KOPT-K1 (cell line): ENCODE results near the gene XAGE2.
"Not testable (repeated sequence)": the region's sequence is repeated elsewhere in the genome, so short reads cannot be mapped to it uniquely, and the experiment has no call there.

ENCODE experiments used
- H3K27ac ChIP-seq: fragments of 200-600 bp; sonication (generic); 2 replicates; pipeline ENCODE4 v1.5.1; 2016; ENCODE audit warnings: antibody characterized with exemption, mild to moderate bottlenecking, low read depth, low read length; ENCODE audit not compliant: poor library complexity, severe bottlenecking
- H3K36me3 ChIP-seq: fragments of 200-600 bp; sonication (generic); 2 replicates; pipeline ENCODE4 v1.5.1; 2017; ENCODE audit warnings: antibody characterized with exemption, mild to moderate bottlenecking, low read length, moderate library complexity; ENCODE audit not compliant: insufficient read depth
- H3K9me3 ChIP-seq: fragments of 200-600 bp; sonication (generic); 2 replicates; pipeline ENCODE4 v1.5.1; 2017; ENCODE audit warnings: antibody characterized with exemption, low read length, mild to moderate bottlenecking; ENCODE audit not compliant: insufficient read depth, poor library complexity, severe bottlenecking

Gene XAGE2, protein sequence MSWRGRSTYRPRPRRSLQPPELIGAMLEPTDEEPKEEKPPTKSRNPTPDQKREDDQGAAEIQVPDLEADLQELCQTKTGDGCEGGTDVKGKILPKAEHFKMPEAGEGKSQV

DNA sequence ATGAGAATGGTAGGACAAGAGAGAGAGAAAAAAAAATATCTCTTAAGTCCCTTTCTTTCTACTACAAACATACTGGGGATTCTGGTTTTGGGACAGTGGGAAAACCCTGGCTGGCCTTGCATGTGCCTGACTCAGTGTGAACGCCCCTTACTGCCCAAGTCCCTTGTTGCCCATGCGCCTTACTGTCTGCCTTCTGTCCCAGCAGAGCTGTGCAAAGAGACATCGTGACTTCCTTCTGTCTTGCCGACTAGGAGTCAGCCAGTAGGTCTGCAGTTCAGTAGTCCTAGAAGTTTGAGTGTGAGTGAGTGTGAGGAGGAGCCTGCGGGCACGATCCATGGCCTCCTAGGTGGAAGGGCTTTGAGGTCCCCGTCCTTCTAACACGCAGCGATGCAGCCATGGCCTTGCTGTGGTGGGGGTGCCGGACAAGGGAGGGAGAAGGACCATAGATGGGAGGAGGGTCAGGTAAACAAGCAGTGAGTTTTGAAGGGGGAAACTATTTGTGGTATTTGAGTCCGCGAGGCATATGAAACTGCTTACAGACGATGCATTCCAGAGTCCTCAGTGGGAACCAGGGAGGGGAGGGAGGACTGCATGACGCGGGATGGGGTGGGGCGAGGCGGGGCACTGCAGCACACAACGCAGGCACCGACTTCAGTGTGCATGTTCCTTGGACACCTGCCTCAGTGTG is at the start of gene XAGE2:
XAGE2 (plus strand) TSS at position 654 of the 688 bp plus-strand sequence. CDS start 994 bp downstream, outside the sequence.
- Histone ChIP-seq H3K36me3 (no peaks in the 10 kb centered on the region), H3K27ac (no peak within 1 kb of the TSS), H3K9me3 (no peaks in the 10 kb centered on the region)

DNA sequence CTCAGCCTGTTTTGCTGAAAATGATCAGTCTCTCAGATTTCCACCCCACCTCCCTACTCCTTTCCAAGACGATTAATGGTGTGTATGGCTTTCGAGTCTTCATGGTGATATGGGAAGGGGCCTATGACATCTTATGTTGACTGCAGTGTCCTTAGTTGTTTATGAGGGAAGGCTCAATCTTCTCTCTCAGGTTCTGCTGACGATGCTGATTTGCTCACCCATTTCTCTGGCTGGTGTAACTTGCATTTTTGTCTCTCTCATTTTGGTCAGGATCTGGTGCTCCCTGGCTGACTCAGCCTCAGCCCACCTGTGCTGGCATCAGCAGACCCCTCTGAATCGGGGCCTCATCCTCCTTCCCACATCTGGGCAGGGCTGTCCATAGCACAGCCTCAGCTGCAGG is 31.4 kb upstream of the XAGE2 start:
- Histone ChIP-seq H3K36me3 (no peaks in the 10 kb centered on the region), H3K27ac (no peak overlapping the region)

DNA sequence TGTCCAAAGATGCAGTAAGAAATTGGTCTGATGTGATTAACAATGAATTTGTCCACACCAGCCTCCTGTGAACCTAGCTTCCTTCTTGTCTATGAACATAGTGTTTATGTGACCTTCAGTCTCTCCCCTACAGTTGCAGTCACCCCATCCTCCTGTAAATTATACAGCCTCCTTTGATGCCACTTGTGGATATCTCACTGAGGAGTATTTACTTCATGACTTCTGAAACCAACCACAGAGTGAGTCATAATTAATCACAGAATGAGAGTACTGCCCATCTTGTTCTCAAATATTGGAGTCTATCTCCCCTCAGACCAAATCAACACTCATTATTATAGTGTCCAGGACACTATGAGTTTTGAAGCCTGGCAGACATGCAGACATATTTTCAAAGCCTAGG is 27.3 kb upstream of the XAGE2 start:
- H3K9me3 ChIP-seq: no peaks in the 10 kb centered on the region
- H3K27ac ChIP-seq: no peak overlapping the region
- no peaks in the 10 kb centered on the region for H3K36me3 ChIP-seq

More for the DNA sequence above, 31.4 kb upstream of the XAGE2 start:
- H3K9me3 ChIP-seq: peaks cover 4% of the 10 kb centered on the region

DNA sequence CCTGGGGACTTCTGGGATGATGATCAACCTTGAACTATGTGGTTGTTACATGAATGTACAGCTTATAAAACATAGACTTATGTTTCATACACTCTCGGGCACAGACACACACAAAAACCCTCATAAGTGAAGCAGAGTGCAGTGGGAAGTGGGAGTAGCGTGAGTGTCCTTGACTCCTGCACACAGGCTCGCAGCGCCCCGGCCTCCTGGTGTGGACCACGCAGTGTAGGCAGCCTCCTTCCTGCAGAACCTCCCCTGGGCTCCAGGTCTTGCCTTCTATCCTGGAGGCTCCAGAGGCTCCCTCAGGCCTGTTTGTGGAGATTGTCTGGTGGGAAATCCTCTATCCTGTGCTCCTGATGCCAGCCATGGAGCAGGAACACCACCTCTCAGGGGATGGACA is 25.7 kb upstream of the XAGE2 start:
- not testable (repeated sequence) for H3K27ac ChIP-seq, H3K9me3 ChIP-seq, H3K36me3 ChIP-seq

DNA sequence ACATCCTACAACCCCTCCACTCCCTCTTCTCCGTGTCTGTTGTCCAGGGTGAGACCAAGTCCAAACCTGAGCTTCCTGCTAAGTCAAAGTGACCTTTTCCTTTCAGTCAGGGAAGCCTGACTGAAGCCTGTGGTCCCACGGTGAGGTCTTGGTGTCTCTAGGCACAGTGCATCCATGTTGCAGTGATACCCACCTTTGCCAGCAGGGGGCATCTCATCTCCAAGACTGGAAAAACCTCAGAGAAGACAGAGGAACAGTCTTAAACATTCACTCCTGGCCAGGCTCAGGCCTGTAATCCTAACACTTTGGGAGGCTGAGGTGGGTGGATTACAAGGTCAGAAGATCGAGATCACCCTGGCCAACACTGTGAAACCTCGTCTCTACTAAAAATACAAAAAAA is 23.4 kb upstream of the XAGE2 start:
- not testable (repeated sequence) for H3K27ac ChIP-seq, H3K36me3 ChIP-seq, H3K9me3 ChIP-seq

DNA sequence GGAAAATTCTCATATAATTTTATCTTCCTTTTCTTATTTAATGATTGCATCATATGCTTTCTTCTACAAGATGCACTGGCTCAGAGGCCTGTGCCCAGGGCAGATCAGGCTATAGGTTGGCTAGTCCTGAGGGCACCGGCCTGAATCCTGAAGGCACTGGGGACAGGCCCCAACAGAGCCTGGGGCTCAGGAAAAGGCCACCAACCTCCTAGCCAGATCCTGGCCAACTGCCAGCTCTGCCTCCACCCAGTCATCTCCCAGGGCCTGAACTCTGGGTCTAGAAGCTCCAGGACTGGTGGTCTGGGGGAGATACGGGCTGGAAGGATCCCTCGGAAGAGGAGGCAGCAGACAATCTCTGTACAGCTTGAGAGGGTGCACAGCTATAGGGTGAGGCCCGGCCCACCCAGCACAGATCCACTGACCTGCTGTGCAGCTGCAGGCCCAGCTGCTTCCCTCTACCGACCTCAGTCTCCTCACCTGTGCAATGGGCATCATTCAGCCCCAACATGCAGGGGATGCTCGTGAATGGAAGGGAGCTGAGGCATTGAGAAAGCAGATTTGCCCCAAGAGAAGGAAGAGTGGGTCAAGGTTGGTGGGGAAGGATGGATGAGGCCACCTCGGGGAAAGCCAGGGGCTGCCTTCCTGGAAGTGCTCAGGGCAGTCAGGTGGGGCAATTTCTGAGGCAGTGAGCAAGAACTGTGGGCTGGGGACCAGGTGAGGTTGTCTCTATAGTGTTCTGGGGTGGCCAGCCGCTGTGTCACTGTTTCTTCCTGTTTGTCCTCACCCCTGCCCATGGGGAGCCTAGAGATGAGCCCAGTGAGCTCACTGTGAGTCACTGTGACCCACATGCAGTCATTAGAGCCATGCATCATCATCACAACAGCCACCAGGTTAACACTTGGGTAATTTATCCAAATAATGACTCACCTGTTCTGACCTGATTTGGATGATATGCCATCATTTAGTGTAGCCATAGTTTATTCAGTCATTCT is 22.4 kb upstream of the XAGE2 start:
- H3K27ac ChIP-seq: no peak overlapping the region
- no peaks in the 10 kb centered on the region for H3K36me3 ChIP-seq
- H3K9me3 ChIP-seq: no peaks in the 10 kb centered on the region

DNA sequence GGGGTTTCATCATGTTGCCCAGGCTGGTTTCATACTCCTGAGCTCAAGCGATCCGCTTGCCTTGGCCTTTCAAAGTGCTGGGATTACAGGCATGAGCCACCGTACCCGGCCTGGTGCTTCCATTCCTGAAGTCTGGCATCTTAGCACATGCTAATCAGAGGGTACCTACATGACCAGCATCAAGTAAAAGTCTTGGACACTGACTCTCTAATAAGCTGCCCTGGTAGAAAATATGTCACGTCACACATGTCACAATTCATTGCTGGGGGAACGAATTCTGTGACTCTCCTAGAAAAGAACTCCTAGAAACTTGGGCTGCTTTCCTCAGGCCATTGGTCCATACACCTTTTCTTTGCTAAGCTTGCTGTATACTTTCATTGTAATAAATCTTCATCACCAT is 19.1 kb upstream of the XAGE2 start:
- no peak overlapping the region for H3K27ac ChIP-seq
- no peaks in the 10 kb centered on the region for H3K36me3 ChIP-seq
- H3K9me3 ChIP-seq: no peaks in the 10 kb centered on the region

DNA sequence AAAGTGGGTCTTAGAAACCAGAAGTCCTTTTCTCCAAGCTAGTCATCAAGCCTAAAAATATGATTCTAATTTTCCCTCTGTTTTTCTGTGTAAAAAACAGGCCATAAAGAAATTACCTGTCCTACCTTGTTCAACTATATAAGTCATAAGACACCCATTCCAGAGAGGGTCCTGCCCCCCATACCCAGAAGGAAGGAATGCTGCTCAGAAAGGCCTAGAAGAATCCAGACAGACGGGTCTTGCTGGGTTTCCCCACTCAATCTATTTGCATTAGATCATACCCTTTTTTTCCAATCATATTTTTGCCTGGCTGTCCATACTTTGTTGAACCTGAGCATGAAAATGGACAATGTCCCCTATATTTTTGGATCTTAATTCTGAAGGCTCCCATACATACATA is 16.3 kb upstream of the XAGE2 start:
- Histone ChIP-seq H3K27ac (no peak overlapping the region), H3K9me3 (no peaks in the 10 kb centered on the region), H3K36me3 (no peaks in the 10 kb centered on the region)

DNA sequence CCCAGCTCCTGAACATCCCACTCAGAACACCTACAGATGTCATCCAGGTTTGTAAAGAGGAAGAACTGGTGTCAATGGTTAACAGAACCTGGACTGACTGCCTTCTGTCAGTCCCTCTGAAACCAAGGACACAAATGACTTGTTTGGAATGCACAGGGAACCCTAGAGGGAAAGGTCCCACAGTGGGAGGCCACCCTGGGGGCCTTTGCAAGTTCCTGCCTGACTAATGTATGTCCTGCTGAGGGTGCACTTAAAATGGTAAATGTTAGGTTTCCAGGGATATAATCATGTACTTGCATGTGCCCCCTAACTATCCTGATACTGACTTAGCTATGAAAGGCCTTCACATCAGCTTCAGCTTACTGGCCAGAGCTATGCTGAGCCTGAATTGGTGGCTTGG is 15.0 kb upstream of the XAGE2 start:
- Histone ChIP-seq H3K9me3 (no peaks in the 10 kb centered on the region), H3K27ac (no peak overlapping the region), H3K36me3 (no peaks in the 10 kb centered on the region)

DNA sequence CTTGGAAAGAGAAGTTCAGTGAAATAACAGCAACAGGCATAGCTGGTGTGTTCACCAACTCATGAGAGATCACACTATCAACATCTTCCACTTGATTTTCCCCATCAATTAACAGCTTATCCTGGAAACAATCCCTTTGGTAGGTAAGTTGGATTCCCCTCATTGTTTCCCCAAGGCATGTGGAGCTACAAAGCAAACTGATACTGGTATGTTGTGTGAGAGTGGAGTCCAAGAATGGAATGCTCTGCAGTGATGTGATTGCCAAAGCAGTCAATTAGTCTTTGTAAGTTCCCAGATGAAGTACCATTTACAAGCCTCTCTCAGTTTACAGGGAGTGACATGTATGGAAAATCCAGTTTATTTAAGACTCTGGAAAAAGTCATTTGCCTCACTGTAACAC is 13.7 kb upstream of the XAGE2 start:
- H3K9me3 ChIP-seq: no peaks in the 10 kb centered on the region
- no peak overlapping the region for H3K27ac ChIP-seq
- no peaks in the 10 kb centered on the region for H3K36me3 ChIP-seq

DNA sequence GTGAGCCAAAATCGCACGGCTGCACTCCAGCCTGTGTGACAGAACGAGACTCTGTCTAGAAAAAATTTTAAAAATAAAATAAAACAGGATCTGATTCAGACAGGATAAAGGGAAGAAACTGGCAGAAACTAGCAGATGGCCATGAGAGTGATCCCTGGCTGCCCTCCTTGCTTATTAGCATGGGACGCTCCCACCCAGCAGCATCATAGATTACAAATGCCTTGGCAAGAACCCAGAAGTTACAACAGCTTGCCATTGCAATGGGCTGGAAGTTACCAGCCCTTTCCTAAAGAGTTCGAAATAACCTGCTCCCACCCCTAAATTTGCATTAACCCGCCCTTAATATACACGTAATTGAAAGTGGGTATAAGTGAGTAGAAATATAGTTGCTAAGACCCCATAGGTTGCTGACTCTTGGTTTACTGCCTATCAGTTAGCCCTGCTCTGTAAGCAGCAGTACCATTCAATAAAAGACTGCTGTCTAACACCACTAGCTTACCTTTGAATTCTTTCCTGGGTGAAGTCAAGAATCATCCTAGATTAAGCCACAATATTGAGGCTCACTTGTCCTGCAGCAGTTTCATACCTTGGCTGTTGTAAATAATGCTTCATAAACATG is 9.1 kb upstream of the XAGE2 start:
- no peaks in the 10 kb centered on the region for H3K9me3 ChIP-seq
- no peak overlapping the region for H3K27ac ChIP-seq
- no peaks in the 10 kb centered on the region for H3K36me3 ChIP-seq

DNA sequence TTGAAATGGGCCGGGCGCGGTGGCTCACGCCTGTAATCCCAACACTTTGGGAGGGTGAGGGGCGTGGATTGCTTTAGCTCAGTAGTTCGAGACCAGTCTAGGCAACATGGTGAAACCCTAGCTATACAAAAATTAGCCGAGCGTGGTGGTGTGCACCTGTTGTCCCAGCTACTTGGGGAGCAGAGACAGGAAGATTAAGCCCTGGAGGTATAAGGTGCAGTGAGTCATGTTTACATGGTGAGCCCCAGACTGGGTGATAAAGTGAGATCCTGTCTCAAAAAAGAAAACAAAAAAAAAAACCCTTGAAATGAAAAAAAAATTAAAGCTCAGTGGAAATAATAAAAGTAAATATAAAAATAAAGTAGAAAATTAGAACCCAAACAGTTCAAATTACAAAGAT is 6.9 kb upstream of the XAGE2 start:
- Histone ChIP-seq H3K27ac (no peak overlapping the region), H3K9me3 (no peaks in the 10 kb centered on the region), H3K36me3 (no peaks in the 10 kb centered on the region)

DNA sequence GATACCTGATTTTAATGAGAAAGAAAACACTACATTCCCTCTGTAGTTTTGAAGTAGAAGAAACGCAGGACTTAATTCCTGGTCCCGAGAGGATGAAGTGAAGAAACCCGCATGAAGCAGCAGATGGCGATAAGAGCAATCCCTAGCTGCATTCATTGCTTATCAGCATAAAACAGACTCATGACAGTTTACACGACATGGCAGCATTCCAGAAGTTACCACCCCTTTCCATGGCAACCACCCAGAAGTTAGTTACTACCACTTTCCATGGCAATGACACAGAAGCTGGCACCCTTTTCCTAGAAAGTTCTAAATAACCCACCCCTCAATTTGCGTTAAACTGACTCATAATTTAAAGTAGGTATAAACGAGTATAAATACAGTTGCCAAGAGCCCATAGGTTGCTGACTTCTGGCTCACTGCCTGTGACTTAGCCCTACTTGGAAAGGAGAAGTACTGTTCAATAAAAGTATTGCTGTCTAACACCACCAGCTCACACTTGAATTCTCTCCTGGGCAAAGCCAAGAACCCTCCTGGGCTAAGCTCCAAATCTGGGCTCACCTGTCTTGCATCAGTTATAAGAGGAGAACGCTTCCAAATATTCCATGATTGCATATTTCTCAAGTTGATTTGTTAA is 5.5 kb upstream of the XAGE2 start:
- Histone ChIP-seq H3K9me3 (no peaks in the 10 kb centered on the region), H3K27ac (no peak overlapping the region), H3K36me3 (no peaks in the 10 kb centered on the region)

DNA sequence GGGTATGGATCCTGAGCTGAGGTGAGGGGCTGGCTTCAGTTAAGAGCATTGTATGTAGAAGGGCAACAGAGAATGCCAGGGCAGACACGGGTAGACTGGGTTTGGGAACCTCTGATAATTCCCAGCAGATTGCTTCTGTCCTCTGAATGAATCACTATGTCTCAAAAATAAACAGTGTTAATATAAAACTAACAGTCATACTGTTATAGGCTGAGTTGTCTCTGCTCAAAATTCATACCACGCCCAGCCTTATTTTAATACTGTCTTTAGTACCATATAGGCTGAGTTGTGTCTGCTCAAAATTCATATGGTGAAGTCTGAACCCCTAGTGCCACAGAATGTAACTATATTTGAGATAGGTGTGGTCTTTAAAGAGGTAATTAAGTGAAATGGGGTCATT is 10.0 kb downstream of the XAGE2 start:
- Histone ChIP-seq H3K36me3 (no peaks in the 10 kb centered on the region), H3K9me3 (no peaks in the 10 kb centered on the region), H3K27ac (no peak overlapping the region)

DNA sequence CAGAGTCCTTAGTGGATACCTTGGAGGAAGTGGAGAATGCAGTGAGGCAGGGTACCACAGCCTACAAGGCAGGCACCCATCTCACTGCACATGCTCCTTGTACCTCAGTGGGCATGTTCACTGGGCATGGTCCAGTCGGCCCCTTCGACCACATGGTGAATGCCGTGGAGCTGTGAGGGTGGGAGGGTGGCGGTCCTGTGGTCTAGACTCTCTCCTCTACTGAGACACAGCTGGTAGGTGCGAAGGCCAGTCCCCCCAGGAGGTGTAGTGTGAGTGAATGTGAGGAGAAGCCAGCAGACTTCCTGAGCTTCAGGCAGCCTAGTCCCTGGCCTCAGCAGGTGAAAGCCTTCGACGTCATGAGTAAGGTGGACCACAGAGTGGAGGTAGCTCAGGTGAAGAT is 12.2 kb downstream of the XAGE2 start:
- H3K9me3 ChIP-seq: no peaks in the 10 kb centered on the region
- H3K27ac ChIP-seq: no peak overlapping the region
- H3K36me3 ChIP-seq: no peaks in the 10 kb centered on the region
